Measurements from ENCODE around the gene BBS9.

BBS9 gene

GRCh38 chr7:33610918-33611317 lies 481.6 kb downstream of the BBS9 start:
- TF ChIP-seq CTCF (IDR thresholded peaks at IDR 0.05; ENCODE audit: low read depth, low read length): no peak
- no peak overlapping the region for H3K4me3 ChIP-seq (ENCODE audit: low read depth, low read length)
- no peak for DNase-seq (ENCODE audit: low read depth, low spot score)
- in situ Hi-C loops (cut with HindIII; ENCODE audit: low sequenced_read_pairs): no loop called here

GRCh38 chr7:33612442-33612841 lies 483.1 kb downstream of the BBS9 start:
- TF ChIP-seq CTCF (IDR thresholded peaks at IDR 0.05; ENCODE audit: low read depth, low read length): no peak
- no peak overlapping the region for H3K4me3 ChIP-seq (ENCODE audit: low read depth, low read length)
- in situ Hi-C loops (cut with HindIII; ENCODE audit: low sequenced_read_pairs): no loop called here
- no peak for DNase-seq (ENCODE audit: low read depth, low spot score)

- in situ Hi-C loops (cut with HindIII; ENCODE audit: low sequenced_read_pairs): no loop called here
- DNase-seq (ENCODE audit: low read depth, low spot score): no peak
- TF ChIP-seq CTCF (IDR thresholded peaks at IDR 0.05; ENCODE audit: low read depth, low read length): no peak
- H3K4me3 ChIP-seq (ENCODE audit: low read depth, low read length): no peak overlapping the region
Observed at GRCh38 chr7:33614357-33615117, 485.2 kb downstream of the BBS9 start.

- TF ChIP-seq CTCF (IDR thresholded peaks at IDR 0.05; ENCODE audit: low read depth, low read length): no peak
- no peak for DNase-seq (ENCODE audit: low read depth, low spot score)
- no peak overlapping the region for H3K4me3 ChIP-seq (ENCODE audit: low read depth, low read length)
- in situ Hi-C loops (cut with HindIII; ENCODE audit: low sequenced_read_pairs): no loop called here
Observed at GRCh38 chr7:33616752-33617151, 487.4 kb downstream of the BBS9 start.

GRCh38 chr7:33619264-33619663 lies 489.9 kb downstream of the BBS9 start:
- no peak for DNase-seq (ENCODE audit: low read depth, low spot score)
- no peak overlapping the region for H3K4me3 ChIP-seq (ENCODE audit: low read depth, low read length)
- TF ChIP-seq CTCF (IDR thresholded peaks at IDR 0.05; ENCODE audit: low read depth, low read length): no peak
- in situ Hi-C loops (cut with HindIII; ENCODE audit: low sequenced_read_pairs): no loop called here

GRCh38 chr7:33623267-33623666 lies 493.9 kb downstream of the BBS9 start:
- TF ChIP-seq CTCF (IDR thresholded peaks at IDR 0.05; ENCODE audit: low read depth, low read length): no peak
- H3K4me3 ChIP-seq (ENCODE audit: low read depth, low read length): no peak overlapping the region
- no peak for DNase-seq (ENCODE audit: low read depth, low spot score)
- in situ Hi-C loops (cut with HindIII; ENCODE audit: low sequenced_read_pairs): no loop called here

Measured in astrocyte of the spinal cord (primary cell).